H1 (cell line): Measurements from ENCODE around the gene SEC11A. TPM values are rescaled to one million over a fixed set of nuclear protein-coding genes. Genes with fewer than 3 reads are reported as not detected.

Source experiments
- FOSL1 ChIP-seq: IDR thresholded peaks from 2 replicates; pipeline ENCODE4 v1.6.1; 2011; ENCODE audit warnings: mild to moderate bottlenecking, low read depth, low read length, moderate library complexity; ENCODE audit not compliant: insufficient read depth
- JUN ChIP-seq: IDR thresholded peaks from 2 replicates; pipeline ENCODE4 v1.6.1; 2011; ENCODE audit warnings: low read depth, mild to moderate bottlenecking, improper control_type of control experiment, low read length
- POLR2AphosphoS5 ChIP-seq: IDR thresholded peaks from 2 replicates; pipeline ENCODE4 v1.6.1; 2011; ENCODE audit warnings: low read depth, low read length
- SRF ChIP-seq: IDR thresholded peaks from 2 replicates; pipeline ENCODE4 v1.6.1; 2011; ENCODE audit warnings: mild to moderate bottlenecking, low read depth, low read length, moderate library complexity
- TEAD4 ChIP-seq: IDR thresholded peaks from 2 replicates; pipeline ENCODE4 v1.6.1; 2012; ENCODE audit warnings: low read depth, low read length, inconsistent platforms, mixed read lengths
- polyA plus RNA-seq, 7 experiments: library from polyadenylated mRNA; depleted of rRNA in 3 of 7; stranded (reverse) in 5 of 7; unstranded in 2 of 7; fragments of >200 nt in 5 of 7; fragments of 200-250 nt in 2 of 7; gene quantifications; 1 replicate in 5 of 7; 2 replicates in 1 of 7; 4 replicates in 1 of 7; pipeline versions ENCODE4 v1.2.1 to v1.2.3, GENCODE V29; 2011 to 2013; ENCODE audit warnings: missing spikeins in 2 of 7, mixed read lengths in 2 of 7
- total RNA-seq: library from RNA; stranded (reverse); fragmentation: NEBNext Ultra II Directional; extraction: Animal tissue kit (Norgen Biotek cat#: 25700); gene quantifications from 2 replicates; pipeline ENCODE4 v1.2.1, GENCODE V29; 2021
- TF ChIP-seq, protein P1 (sequence below): fragments of 300-600 bp; sonication (generic); IDR thresholded peaks from 2 replicates; pipeline ENCODE4 v1.7.1; 2012; ENCODE audit warnings: low read length, moderate library complexity, mild to moderate bottlenecking, inconsistent platforms; ENCODE audit not compliant: insufficient replicate concordance

The SEC11A gene
- total and polyA plus RNA-seq, 2 of the 8 experiments (the other 6 are each of a cell fraction or from before 2014, with no cell fraction given) = 268 to 316 TPM

DNA sequence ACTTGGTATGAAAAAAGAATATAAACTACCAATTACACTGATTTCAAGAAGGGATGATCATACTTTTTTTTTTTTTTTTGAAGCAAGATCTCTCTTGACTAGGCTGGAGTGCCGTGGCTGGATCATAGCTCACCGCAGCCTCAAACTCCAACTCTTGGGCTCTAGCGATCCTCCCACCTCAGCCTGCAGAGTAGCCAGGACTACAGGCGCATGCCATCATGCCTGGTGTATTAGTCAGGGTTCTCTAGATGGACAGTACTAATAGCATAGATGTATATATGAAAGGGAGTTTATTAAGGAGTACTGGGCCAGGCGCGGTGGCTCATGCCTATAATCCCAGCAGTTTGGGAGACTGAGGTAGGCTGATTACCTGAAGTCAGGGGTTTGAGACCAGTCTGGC, 11.5 kb upstream of the SEC11A start (continued):
- TF ChIP-seq, protein P1, sequence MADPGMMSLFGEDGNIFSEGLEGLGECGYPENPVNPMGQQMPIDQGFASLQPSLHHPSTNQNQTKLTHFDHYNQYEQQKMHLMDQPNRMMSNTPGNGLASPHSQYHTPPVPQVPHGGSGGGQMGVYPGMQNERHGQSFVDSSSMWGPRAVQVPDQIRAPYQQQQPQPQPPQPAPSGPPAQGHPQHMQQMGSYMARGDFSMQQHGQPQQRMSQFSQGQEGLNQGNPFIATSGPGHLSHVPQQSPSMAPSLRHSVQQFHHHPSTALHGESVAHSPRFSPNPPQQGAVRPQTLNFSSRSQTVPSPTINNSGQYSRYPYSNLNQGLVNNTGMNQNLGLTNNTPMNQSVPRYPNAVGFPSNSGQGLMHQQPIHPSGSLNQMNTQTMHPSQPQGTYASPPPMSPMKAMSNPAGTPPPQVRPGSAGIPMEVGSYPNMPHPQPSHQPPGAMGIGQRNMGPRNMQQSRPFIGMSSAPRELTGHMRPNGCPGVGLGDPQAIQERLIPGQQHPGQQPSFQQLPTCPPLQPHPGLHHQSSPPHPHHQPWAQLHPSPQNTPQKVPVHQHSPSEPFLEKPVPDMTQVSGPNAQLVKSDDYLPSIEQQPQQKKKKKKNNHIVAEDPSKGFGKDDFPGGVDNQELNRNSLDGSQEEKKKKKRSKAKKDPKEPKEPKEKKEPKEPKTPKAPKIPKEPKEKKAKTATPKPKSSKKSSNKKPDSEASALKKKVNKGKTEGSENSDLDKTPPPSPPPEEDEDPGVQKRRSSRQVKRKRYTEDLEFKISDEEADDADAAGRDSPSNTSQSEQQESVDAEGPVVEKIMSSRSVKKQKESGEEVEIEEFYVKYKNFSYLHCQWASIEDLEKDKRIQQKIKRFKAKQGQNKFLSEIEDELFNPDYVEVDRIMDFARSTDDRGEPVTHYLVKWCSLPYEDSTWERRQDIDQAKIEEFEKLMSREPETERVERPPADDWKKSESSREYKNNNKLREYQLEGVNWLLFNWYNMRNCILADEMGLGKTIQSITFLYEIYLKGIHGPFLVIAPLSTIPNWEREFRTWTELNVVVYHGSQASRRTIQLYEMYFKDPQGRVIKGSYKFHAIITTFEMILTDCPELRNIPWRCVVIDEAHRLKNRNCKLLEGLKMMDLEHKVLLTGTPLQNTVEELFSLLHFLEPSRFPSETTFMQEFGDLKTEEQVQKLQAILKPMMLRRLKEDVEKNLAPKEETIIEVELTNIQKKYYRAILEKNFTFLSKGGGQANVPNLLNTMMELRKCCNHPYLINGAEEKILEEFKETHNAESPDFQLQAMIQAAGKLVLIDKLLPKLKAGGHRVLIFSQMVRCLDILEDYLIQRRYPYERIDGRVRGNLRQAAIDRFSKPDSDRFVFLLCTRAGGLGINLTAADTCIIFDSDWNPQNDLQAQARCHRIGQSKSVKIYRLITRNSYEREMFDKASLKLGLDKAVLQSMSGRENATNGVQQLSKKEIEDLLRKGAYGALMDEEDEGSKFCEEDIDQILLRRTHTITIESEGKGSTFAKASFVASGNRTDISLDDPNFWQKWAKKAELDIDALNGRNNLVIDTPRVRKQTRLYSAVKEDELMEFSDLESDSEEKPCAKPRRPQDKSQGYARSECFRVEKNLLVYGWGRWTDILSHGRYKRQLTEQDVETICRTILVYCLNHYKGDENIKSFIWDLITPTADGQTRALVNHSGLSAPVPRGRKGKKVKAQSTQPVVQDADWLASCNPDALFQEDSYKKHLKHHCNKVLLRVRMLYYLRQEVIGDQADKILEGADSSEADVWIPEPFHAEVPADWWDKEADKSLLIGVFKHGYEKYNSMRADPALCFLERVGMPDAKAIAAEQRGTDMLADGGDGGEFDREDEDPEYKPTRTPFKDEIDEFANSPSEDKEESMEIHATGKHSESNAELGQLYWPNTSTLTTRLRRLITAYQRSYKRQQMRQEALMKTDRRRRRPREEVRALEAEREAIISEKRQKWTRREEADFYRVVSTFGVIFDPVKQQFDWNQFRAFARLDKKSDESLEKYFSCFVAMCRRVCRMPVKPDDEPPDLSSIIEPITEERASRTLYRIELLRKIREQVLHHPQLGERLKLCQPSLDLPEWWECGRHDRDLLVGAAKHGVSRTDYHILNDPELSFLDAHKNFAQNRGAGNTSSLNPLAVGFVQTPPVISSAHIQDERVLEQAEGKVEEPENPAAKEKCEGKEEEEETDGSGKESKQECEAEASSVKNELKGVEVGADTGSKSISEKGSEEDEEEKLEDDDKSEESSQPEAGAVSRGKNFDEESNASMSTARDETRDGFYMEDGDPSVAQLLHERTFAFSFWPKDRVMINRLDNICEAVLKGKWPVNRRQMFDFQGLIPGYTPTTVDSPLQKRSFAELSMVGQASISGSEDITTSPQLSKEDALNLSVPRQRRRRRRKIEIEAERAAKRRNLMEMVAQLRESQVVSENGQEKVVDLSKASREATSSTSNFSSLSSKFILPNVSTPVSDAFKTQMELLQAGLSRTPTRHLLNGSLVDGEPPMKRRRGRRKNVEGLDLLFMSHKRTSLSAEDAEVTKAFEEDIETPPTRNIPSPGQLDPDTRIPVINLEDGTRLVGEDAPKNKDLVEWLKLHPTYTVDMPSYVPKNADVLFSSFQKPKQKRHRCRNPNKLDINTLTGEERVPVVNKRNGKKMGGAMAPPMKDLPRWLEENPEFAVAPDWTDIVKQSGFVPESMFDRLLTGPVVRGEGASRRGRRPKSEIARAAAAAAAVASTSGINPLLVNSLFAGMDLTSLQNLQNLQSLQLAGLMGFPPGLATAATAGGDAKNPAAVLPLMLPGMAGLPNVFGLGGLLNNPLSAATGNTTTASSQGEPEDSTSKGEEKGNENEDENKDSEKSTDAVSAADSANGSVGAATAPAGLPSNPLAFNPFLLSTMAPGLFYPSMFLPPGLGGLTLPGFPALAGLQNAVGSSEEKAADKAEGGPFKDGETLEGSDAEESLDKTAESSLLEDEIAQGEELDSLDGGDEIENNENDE = no peak
- TF ChIP-seq FOSL1 = no peak
- no peak for TF ChIP-seq POLR2AphosphoS5
- no peak for TF ChIP-seq TEAD4
- TF ChIP-seq SRF = no peak
- TF ChIP-seq JUN = no peak
